NB4 (cell line): ENCODE results near the gene SMYD2.

Experiments used
- POLR2A ChIP-seq: IDR thresholded peaks from 2 replicates; pipeline ENCODE4 v1.6.1; 2011; ENCODE audit warnings: mild to moderate bottlenecking; ENCODE audit not compliant: insufficient read length; ENCODE audit errors: extremely low read depth
- TF ChIP-seq, protein P1 (sequence below): IDR thresholded peaks from one replicate; pipeline ENCODE4 v1.5.1; 2012; ENCODE audit warnings: low read depth, low read length

DNA sequence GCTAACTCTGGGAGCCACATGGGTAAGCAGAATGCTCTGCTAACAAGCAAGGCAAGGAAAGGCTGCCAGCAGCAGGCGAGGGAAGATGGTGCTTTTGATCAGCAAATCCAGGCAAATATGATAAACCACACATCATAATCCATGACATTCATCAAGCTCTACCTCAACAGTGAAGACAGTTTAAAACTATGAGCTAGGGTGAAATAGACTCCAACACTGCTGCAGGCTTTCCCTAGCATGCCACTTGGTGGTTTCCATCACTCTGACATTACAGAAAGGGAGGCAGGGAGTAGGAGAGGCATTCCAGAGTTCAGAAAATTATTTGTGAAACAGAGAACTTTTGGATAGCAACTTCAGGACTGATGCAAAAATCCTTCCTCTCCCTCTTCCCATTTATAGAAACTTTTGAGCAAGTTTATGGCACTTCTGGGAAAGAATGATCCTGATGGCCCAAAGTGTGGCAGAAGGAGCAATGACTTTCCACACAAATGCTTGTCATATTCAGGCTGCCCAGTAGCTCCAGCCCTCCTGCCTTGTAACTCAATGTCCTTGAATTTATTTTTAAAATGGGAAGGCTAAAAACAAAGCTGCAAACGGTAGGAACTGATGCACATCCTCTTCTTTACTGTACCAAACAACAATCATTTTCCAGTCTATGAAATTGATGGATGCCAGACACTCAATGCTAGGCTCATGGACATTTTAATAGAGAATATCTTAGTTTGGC lies 70.8 kb downstream of the SMYD2 start:
- no peak for TF ChIP-seq POLR2A
- TF ChIP-seq, protein P1, sequence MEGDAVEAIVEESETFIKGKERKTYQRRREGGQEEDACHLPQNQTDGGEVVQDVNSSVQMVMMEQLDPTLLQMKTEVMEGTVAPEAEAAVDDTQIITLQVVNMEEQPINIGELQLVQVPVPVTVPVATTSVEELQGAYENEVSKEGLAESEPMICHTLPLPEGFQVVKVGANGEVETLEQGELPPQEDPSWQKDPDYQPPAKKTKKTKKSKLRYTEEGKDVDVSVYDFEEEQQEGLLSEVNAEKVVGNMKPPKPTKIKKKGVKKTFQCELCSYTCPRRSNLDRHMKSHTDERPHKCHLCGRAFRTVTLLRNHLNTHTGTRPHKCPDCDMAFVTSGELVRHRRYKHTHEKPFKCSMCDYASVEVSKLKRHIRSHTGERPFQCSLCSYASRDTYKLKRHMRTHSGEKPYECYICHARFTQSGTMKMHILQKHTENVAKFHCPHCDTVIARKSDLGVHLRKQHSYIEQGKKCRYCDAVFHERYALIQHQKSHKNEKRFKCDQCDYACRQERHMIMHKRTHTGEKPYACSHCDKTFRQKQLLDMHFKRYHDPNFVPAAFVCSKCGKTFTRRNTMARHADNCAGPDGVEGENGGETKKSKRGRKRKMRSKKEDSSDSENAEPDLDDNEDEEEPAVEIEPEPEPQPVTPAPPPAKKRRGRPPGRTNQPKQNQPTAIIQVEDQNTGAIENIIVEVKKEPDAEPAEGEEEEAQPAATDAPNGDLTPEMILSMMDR: no peak
